Loucy (cell line): Measurements from ENCODE around the gene UTP14A.

Experiments used
- EZH2phosphoT487 ChIP-seq: fragments of 200-600 bp; IDR thresholded peaks from 2 replicates; pipeline ENCODE4 v1.6.1; 2018; ENCODE audit warnings: antibody characterized with exemption, mild to moderate bottlenecking, moderate library complexity, borderline replicate concordance
- TF ChIP-seq, protein P1 (sequence below): fragments of 200-600 bp; sonication (generic); conservative IDR thresholded peaks from 2 replicates; pipeline ENCODE4 v1.5.1; 2014; ENCODE audit warnings: mild to moderate bottlenecking, antibody characterized with exemption, low read length

DNA sequence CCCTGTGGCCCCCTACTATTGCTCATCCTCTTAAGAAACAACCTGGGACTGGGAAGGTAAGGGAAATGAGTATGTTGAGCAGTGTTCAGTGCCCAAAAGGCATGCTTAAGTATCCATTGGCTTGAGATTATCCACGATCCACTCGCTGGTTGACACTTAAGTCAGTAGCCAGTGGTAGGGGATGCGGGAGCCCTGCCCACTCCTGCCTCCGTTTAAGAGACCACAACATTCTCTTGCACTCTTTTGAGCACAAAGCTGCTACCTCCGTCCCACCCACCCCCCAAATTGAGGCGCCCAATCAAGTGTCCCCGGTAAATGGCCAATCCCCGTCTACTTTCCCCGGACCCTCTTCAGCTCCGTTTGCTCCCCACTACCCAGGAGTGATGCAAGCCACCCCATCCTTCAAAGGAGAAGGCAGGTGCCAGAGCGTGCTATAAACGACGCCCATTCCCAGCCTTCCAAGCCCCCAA is 25.0 kb downstream of the UTP14A start:
- TF ChIP-seq, protein P1, sequence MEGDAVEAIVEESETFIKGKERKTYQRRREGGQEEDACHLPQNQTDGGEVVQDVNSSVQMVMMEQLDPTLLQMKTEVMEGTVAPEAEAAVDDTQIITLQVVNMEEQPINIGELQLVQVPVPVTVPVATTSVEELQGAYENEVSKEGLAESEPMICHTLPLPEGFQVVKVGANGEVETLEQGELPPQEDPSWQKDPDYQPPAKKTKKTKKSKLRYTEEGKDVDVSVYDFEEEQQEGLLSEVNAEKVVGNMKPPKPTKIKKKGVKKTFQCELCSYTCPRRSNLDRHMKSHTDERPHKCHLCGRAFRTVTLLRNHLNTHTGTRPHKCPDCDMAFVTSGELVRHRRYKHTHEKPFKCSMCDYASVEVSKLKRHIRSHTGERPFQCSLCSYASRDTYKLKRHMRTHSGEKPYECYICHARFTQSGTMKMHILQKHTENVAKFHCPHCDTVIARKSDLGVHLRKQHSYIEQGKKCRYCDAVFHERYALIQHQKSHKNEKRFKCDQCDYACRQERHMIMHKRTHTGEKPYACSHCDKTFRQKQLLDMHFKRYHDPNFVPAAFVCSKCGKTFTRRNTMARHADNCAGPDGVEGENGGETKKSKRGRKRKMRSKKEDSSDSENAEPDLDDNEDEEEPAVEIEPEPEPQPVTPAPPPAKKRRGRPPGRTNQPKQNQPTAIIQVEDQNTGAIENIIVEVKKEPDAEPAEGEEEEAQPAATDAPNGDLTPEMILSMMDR = no peak
- no peak for TF ChIP-seq EZH2phosphoT487
